Right renal pelvis (tissue), 4 donors: ENCODE measurements around the gene LCT. TPM values are rescaled to one million over a fixed set of nuclear protein-coding genes. Genes with fewer than 3 reads are reported as not detected.

Experiments
- DNase-seq, 4 donors: peaks; one replicate each; pipeline ENCODE4 v3.0.0-alpha.2; 2013; ENCODE audit warnings: low read depth in 4 of 4, low spot score in 3 of 4, missing footprints in 1 of 4
- polyA plus RNA-seq, 4 donors: library from polyadenylated mRNA; unstranded; fragments of 120-200 nt; gene quantifications; one replicate each; pipeline ENCODE4 v1.2.1, GENCODE V29; 2013; ENCODE audit not compliant: insufficient read length in 4 of 4

The LCT gene
- polyA plus RNA-seq, 4 donors: 0.03 TPM; not detected in 3

GRCh38 chr2:135745545-135745944 lies 91.4 kb downstream of the LCT start:
- DNase-seq: no peak

DNA sequence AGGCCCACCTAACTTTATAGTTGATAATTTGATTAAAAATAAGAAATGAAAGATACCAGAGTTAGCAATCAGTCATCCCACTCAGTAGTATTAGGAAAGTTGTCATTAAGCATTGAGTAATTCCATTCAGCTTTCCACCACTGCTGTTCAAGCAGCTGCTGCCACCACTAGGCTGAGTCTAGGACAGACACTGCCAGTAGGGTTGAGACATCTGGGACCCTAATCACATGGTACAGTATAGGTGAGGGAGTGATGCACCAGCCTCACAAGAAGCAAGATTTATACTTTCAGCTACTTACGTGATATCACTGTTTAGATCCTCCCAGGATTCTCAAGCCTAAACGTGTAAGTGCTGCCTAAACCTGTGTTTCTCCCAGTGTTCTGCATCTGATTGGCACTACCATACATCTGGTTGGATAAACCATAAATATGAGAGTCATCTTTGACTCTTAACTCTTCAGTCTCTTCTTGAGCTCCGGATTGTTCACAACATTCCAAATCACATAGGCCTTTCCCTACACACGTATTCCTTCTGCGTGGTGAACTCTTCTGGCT lies 92.1 kb downstream of the LCT start:
- no peak for DNase-seq

DNA sequence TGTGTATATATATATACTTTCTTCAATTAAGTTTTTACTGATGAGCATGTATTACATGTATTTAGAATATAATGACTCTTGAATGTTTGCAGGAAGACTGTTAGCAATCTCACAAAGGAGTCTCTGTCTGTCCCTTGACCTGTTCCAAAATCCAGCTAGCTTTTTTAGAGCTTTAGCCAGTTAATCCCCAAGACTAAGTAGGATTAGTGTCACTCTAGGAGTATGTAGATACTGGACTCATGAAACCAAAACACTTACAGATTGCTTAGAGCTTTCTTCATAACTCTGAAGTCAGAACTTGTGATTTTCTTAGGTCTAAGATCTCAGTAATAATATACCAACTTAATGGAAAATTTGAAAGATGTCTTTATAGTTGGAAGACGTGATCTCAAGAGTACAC lies 93.1 kb downstream of the LCT start:
- no peak for DNase-seq

DNA sequence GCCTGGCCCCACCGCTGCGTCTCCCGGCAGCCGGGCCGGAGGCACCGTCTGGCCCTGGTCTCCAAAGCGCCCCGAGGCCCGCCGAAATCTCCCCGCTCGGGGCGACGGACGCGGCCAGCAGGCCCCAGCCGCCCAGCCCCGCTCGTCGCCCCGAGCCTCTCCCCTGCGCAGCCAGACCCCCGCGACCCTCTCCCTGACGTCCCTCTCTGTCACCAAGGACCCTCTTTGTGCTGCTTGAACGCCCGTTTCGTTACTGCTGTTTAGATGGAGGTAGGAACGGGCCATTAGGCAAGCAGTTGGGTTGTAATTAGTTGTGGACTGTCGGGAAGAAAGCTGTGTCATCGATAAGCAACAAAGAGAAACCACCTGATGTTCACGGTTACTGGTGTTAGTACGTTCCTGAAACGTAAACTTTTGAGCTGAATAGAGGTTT lies 94.6 kb downstream of the LCT start:
- DNase-seq: peak; percentile 43 to 69 (median 51)

DNA sequence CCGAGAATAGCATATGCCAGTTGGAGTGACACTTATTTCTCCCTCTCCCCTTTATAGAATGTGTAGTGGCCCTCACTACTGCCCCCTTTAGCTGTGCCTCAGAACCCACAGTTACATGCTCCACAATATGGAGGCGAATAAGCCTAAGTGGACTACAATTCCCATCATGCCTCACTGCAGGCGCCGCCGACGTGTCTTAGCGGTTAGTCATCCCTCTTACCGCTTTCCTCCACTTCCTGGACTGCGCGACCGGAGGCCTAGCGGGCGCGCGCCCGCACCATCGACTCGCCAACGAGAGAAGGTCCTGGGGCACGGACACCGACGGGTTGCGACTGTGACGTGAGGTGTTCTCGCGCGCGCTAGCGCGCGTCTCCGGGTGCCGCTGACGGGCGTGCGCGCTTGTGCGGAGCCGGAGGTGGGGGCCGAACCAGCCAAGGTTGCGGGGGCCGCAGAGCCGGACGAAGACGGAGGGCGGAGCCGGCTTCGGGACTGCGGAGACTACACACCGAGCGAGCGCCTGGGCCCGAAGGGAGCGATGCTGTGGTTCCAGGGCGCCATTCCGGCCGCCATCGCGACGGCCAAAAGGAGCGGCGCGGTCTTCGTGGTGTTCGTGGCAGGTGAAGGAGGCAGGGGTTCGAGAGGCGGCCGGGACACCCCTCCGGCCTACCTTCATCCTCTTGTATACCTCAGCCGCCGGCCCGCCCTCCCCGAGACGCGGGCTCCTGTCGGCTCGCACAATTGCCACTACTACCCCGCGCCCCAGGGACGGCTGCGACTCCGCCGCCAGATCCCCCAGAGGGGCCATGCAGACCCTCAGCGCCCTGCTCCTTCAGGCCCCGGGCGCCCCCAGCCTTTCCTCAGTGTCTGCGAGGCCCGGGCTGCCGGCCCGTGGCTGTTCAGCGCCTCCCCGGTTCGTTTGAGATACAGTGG lies 95.3 kb downstream of the LCT start, which contains the start of gene UBXN4:
TSS of gene UBXN4 (plus strand) at position 461 of the 930 bp plus-strand sequence. CDS start at position 536, 75 bp downstream.
- DNase-seq: peak; percentile 92 to 97 (median 94)

- DNase-seq: no peak
Measured at GRCh38 chr2:135741043-135741394, 96.0 kb downstream of the LCT start.

GRCh38 chr2:135740206-135740605 lies 96.8 kb downstream of the LCT start:
- no peak for DNase-seq

Other genes with a start within 250 kb of the LCT start
- gene UBXN4, start 95.3 kb downstream of the LCT start, polyA plus RNA-seq: 100 to 1,000 TPM; 139 to 180 (median 166) TPM
- 10 to 100 TPM; 58.1 to 69.4 (median 64.1) TPM for gene MCM6, start 39.3 kb upstream of the LCT start, polyA plus RNA-seq
- 100 to 1,000 TPM; 117 to 140 (median 137) TPM for gene DARS1, start 148.4 kb upstream of the LCT start, polyA plus RNA-seq